Measurements from ENCODE around the gene CCDC158.

CCDC158 gene

GRCh38 chr4:76280488-76281441, 140.2 kb downstream of the CCDC158 start:
- DNase-seq (ENCODE audit: low read depth in 2 of 2), result no peak

- DNase-seq (ENCODE audit: low read depth in 2 of 2), result no peak
Observed at GRCh38 chr4:76279462-76279861, 141.5 kb downstream of the CCDC158 start.

GRCh38 chr4:76278583-76278982, 142.4 kb downstream of the CCDC158 start:
- no peak for DNase-seq (ENCODE audit: low read depth in 2 of 2)

DNA sequence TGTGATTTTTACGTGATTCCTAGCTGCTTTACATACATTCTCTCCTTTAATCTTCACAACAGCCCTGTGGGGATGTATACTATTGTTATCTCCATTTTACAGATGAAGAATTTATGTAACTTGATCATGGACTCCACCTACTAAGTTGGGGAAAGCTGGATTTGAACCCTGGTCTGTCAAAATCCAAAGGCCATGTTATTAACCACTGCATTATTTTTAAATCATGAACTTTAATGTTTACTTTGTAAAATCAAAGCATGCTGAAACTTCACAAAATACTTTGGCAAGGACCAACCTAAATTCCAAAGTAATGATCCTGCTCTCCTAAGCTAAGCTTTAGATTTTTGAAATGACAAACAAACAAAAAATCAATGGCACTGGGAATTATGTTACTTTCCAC, 143.3 kb downstream of the CCDC158 start:
- no peak for DNase-seq (ENCODE audit: low read depth in 2 of 2)

DNA sequence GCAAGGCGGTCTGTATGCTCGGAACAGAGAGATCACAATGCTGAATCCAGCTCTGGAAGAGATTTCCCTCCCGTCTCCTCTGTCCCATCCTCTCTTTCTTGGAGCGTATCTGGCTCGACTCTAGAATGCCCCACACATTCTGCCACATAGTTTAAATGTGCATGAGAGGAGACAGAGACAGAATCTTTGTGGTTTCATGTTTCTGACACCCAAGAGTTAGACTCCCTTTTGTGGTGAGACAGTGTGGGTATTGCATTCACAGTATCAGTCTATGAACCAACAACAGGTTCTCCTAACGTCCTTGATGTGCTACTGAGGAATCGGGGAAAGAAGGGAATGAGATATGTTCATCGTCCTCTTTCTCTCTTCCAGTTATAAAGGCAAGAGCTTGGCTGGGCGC, 144.1 kb downstream of the CCDC158 start:
- no peak for DNase-seq (ENCODE audit: low read depth in 2 of 2)

- no peak for DNase-seq (ENCODE audit: low read depth in 2 of 2)
Observed at GRCh38 chr4:76275486-76276124, 145.3 kb downstream of the CCDC158 start.

GRCh38 chr4:76272999-76273398, 147.9 kb downstream of the CCDC158 start:
- DNase-seq (ENCODE audit: low read depth in 2 of 2), result no peak

GRCh38 chr4:76272582-76272981, 148.4 kb downstream of the CCDC158 start:
- no peak for DNase-seq (ENCODE audit: low read depth in 2 of 2)

DNA sequence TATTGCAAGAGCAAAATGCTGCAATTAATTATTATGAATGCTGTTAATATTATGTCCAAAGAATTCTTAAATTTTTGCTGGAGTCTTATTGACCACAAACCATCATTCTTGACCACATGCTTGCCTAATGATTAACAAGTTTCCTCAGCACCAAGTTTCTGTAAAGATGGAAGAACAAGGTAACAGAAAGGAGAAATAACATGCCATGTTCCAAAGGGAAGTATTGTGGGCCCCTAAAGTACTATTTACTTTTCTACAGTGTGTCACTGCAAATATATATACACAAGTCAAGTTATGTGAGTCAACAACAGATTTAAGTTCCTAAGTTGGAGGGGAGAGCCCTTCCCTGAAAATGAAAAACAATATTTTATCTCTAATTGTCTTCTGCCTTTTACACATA, 148.9 kb downstream of the CCDC158 start:
- no peak for DNase-seq (ENCODE audit: low read depth in 2 of 2)

- DNase-seq (ENCODE audit: low read depth in 2 of 2), result no peak
Observed at GRCh38 chr4:76271248-76271647, 149.7 kb downstream of the CCDC158 start.

DNA sequence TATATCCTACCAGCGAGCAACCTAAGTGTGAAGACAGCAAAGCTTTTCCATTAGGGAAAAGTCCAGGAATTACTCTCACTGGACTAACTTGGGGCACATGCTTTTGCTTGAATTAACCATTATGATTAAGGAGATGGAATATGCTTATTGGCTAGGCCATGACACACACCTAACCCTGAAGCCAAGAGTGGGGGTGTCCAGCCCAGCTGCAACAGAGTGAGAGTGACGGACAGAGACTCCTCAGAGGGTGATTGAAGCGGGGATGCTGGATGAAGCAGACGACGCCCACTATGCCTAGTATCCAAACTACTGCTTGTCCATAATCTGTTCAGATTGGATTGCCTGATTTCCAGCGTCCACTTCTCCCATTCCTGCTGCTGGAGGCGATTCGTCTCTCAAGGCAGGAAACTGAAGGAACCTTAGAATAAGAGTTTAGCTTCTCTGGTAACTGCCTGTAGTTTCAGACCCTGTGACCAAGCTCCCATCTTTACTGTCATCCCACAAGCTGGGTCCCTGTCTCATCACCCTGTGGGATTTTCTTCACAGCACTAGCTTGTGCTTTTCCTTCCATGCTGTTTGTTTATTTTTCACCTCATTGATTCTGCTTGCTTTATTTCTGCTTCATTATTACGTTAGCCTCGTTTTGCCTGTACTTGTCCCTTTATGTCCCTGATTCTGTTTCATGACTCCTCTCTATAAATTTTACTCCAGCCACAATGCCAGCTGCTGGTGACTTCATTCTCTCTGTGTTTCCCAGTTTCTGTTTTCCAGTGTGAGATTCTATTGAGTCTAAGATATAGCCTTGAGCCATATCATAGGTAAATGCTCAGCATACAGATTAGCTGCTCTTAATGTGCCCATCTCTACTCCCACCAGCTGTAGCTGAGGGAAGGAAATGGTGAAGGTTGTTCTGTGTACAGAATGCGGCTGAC, 150.4 kb downstream of the CCDC158 start:
- no peak for DNase-seq (ENCODE audit: low read depth in 2 of 2)

DNA sequence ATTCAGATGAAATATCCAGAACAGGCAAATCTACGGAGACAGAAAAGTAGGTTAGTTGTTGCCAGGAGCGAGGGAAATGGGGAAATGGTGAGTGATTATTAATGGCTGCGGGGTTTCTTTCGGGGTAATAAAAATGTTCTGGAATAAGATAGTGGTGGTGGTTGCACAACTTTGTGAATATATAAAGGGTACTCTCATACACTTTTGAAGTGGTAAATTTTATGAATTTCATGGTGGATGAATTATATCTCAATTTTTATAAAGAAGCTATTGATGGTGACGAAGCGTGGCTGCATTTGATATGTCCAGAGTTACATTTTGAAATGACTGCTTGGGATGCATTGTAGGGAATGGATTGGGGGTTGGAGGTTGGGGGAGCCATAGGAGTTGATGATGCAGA, 153.1 kb downstream of the CCDC158 start:
- DNase-seq (ENCODE audit: low read depth in 2 of 2), result no peak

- no peak for DNase-seq (ENCODE audit: low read depth in 2 of 2)
Observed at GRCh38 chr4:76266627-76267026, 154.3 kb downstream of the CCDC158 start.

DNA sequence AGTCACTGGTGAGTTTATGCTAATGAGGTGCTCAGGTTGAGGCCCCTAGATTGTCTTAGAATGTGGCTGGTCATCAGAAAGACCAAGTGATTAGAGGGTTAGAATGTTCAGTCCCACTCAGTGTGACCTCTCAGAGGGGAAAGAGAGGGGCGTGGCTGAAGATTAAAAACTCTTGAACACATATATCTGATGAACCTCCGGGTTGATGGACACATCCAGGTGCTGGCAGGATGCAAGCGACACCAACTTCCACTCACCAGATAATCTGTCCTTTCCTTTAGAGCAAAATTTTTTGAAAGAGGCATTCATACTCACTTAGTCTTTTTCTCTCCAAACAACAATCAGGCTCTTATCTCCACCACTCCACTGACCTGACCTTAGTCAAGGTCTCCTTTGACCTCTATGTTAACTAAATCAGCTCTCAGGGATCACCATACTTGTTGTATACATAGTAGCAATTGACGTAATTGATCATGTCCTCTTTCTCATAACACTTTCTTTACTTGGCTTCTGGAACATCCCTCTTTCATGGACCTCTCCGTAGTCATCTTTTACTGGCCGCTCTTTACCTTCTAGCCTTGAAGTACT, 155.2 kb downstream of the CCDC158 start:
- no peak for DNase-seq (ENCODE audit: low read depth in 2 of 2)
